ENCODE measurements around the gene CCDC83. TPM values are rescaled to one million over a fixed set of nuclear protein-coding genes. Genes with fewer than 3 reads are reported as not detected.
A peak's percentile ranks its signal among the peaks of the same experiment; 100 is the strongest.

Gene CCDC83
- total and polyA plus RNA-seq, 9 of the 15 experiments (the other 6 are each of a cell fraction or from before 2014, with no cell fraction given), result not detected

DNA sequence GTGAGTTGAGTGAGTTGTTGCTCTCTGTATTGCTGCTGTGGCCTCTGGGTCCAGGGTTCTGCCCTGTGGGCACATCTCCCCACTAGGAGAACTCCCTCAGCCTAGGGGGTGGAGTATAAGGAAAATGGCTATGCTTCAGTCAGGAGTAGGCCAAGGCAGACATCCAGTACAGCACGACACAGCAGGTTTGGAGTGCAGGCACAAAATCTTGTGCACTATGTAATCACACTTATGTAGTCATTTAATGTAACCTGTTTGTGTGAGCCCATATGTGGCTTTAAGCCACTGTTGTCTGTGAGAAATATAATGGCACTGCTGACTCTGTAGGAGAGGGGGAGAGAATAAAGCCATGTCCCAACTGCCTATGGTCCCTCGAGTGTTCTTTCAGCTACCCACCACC lies 90.1 kb downstream of the CCDC83 start (continued):
- TF ChIP-seq ESRRA (IDR thresholded peaks at IDR 0.05; ENCODE audit: borderline replicate concordance, low read depth) (no peak), SNIP1 (IDR thresholded peaks at IDR 0.05; ENCODE audit: low read depth) (no peak), ZNF174 (CRISPR knock-in tag; IDR thresholded peaks at IDR 0.05) (no peak), XRCC4 (IDR thresholded peaks at IDR 0.05; ENCODE audit: extremely low read depth, insufficient read depth, insufficient read length) (no peak), ZNF76 (CRISPR knock-in tag; IDR thresholded peaks at IDR 0.05; ENCODE audit: borderline replicate concordance) (no peak)
- TF ChIP-seq, protein P1, sequence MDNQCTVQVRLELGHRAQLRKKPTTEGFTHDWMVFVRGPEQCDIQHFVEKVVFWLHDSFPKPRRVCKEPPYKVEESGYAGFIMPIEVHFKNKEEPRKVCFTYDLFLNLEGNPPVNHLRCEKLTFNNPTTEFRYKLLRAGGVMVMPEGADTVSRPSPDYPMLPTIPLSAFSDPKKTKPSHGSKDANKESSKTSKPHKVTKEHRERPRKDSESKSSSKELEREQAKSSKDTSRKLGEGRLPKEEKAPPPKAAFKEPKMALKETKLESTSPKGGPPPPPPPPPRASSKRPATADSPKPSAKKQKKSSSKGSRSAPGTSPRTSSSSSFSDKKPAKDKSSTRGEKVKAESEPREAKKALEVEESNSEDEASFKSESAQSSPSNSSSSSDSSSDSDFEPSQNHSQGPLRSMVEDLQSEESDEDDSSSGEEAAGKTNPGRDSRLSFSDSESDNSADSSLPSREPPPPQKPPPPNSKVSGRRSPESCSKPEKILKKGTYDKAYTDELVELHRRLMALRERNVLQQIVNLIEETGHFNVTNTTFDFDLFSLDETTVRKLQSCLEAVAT (IDR thresholded peaks at IDR 0.05), result no peak
- TF ChIP-seq, protein P2, sequence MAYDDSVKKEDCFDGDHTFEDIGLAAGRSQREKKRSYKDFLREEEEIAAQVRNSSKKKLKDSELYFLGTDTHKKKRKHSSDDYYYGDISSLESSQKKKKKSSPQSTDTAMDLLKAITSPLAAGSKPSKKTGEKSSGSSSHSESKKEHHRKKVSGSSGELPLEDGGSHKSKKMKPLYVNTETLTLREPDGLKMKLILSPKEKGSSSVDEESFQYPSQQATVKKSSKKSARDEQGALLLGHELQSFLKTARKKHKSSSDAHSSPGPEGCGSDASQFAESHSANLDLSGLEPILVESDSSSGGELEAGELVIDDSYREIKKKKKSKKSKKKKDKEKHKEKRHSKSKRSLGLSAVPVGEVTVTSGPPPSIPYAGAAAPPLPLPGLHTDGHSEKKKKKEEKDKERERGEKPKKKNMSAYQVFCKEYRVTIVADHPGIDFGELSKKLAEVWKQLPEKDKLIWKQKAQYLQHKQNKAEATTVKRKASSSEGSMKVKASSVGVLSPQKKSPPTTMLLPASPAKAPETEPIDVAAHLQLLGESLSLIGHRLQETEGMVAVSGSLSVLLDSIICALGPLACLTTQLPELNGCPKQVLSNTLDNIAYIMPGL (CRISPR knock-in tag; IDR thresholded peaks at IDR 0.05), result no peak

DNA sequence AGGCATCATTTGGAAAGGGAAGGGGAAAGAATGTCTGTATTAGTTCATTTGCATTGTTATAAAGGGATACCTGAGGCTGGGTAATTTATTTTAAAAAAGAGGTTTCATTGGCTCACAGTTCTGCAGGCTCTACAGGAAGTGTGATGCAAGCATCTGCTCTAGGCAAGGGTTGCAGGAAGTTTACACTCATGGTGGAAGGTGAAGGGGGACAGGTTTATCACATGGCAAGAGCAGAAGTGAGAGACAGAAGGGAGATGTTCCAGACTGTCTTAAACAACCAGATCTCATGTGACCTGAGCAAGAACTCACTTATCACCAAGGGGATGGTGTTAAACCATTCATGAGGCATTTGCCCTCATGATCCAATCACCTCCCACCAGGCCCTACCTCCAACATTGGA lies 90.6 kb downstream of the CCDC83 start:
- BruUV-seq (replicated peaks), result no TSS peak
- Histone ChIP-seq H3K4me3 (no peak overlapping the region), H3K79me2 (ENCODE audit: control insufficient read depth, insufficient read depth, low read length) (no peaks in the 10 kb centered on the region), H3K9me3 (replicated peaks; ENCODE audit: control insufficient read depth, insufficient read depth, low read depth, low read length) (no peaks in the 10 kb centered on the region), H4K20me1 (replicated peaks; ENCODE audit: control insufficient read depth, insufficient read depth, low read length) (no peaks in the 10 kb centered on the region), H2AFZ (ENCODE audit: low read depth, low read length) (no peak overlapping the region), H3K36me3 (ENCODE audit: control insufficient read depth, insufficient read depth, low read length) (no peaks in the 10 kb centered on the region; the same call in 2 of the 3 replicates), H3K9me1 (ENCODE audit: control insufficient read depth, insufficient read depth, low read length) (no peaks in the 10 kb centered on the region), H3K27me3 (ENCODE audit: control insufficient read depth in 2 of 2, insufficient read depth in 2 of 2, low read length in 2 of 2) (no peaks in the 10 kb centered on the region), H3K4me2 (ENCODE audit: insufficient read depth, low read length) (no peak overlapping the region), H3K27ac (ENCODE audit: extremely low read depth, low read depth, low read length) (no peak overlapping the region), H3K4me1 (replicated peaks in 1 of 2; ENCODE audit: control insufficient read depth in 2 of 2, insufficient read depth in 2 of 2, low read length in 2 of 2) (no peaks in the 10 kb centered on the region; a peak in 1 of 5 replicates), H3K9ac (ENCODE audit: insufficient read depth in 1 of 2, low read depth in 2 of 2, low read length in 2 of 2) (no peak overlapping the region)
- DNase-seq (ENCODE audit: extremely low read depth in 1 of 4, low spot score in 3 of 4) (no peak), ATAC-seq (no peak), FAIRE-seq (no peak)
- POLR2A ChIA-PET, result interaction anchor here (0.8 to 1.1 kb wide), 2 partner anchors 10 to 277 kb away, joined by 4 to 5 read pairs; no protein-coding TSS in a partner anchor
- in situ Hi-C loops (cut with MboI) (no loop called here), intact Hi-C loops (cut with micrococcal nuclease) (no loop called here)
- TF ChIP-seq ZNF766 (CRISPR knock-in tag; conservative IDR thresholded peaks at IDR 0.05), result 0 out of 2 replicates have a peak, but pooled peaks have one; percentile 41
- TF ChIP-seq, protein P3, sequence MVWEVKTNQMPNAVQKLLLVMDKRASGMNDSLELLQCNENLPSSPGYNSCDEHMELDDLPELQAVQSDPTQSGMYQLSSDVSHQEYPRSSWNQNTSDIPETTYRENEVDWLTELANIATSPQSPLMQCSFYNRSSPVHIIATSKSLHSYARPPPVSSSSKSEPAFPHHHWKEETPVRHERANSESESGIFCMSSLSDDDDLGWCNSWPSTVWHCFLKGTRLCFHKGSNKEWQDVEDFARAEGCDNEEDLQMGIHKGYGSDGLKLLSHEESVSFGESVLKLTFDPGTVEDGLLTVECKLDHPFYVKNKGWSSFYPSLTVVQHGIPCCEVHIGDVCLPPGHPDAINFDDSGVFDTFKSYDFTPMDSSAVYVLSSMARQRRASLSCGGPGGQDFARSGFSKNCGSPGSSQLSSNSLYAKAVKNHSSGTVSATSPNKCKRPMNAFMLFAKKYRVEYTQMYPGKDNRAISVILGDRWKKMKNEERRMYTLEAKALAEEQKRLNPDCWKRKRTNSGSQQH (CRISPR knock-in tag; IDR thresholded peaks at IDR 0.05), result no peak
- CTCF ChIA-PET (ENCODE audit: low intra/inter-chr PET ratio), result no interaction called here

All from K562 (cell line).